ENCODE measurements around the gene PLAU. TPM values are rescaled to one million over a fixed set of nuclear protein-coding genes. Genes with fewer than 3 reads are reported as not detected.
"Not testable (repeated sequence)": the region's sequence is repeated elsewhere in the genome, so short reads cannot be mapped to it uniquely, and the experiment has no call there.

The PLAU gene
- total RNA-seq, 1 experiment from 2014 or later, result 1,582 TPM

DNA sequence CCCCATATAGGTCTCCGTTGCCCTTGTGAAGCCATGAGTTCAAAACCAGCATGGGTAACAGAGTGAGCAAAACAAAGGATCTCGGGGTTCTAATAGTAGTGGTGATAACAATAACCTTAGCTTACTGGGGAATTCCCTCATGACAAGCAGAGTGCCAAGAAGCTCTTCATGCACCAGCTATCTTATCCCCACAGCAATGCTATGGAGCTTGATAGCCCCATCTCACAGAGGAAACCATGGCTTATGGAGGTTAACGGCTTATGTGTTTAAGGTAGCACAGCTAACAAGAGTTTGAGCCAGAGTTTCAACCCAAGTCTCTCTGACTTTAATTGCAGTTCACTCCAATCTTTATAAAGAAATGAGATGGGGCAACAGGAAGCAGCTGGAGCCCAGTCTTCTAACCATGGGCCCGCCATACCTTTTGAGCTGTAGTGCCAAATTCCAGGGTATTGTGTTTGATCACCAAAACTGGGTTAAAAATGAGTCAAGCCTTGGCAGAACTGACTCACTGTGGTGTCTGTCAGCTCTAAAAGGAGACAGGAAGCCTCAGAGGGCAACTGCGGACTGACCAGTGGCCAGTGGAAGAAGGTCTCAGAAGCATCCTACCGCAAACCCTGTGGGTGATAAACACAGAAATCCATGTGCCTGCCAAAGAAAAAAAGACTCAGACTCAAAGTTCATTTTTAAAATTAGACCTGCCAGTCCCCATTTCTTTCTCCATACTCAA lies 16.5 kb upstream of the PLAU start:
- H3K4me3 ChIP-seq (ENCODE audit: low read length), result no peak overlapping the region
- no peaks in the 10 kb centered on the region for H3K9me3 ChIP-seq (ENCODE audit: low read length)
- H3K79me2 ChIP-seq (ENCODE audit: low read length), result no peaks in the 10 kb centered on the region
- intact Hi-C loops (cut with micrococcal nuclease), result loop anchor here (10.0 kb wide), 1 partner anchor 1030 kb away; no protein-coding TSS in a partner anchor
- peak overlapping the region; percentile 31 for H3K4me2 ChIP-seq (ENCODE audit: low read length)
- H3F3A ChIP-seq (ENCODE audit: low read length, unreplicated experiment), result peaks cover 34% of the 10 kb centered on the region
- no peaks in the 10 kb centered on the region for H3K36me3 ChIP-seq (ENCODE audit: low read depth, low read length)
- H4K20me1 ChIP-seq (ENCODE audit: low read length), result no peaks in the 10 kb centered on the region
- no peaks in the 10 kb centered on the region for H3K27me3 ChIP-seq (ENCODE audit: low read length)
- no peak overlapping the region for H2AFZ ChIP-seq (ENCODE audit: low read length)
- ChIA-PET POLR2A (ENCODE audit: unreplicated experiment) (interaction anchor here (0.5 to 1.5 kb wide), 6 partner anchors 13 to 162 kb away, joined by 3 to 12 read pairs (median 5); no protein-coding TSS in a partner anchor), CTCF (interaction anchor here (0.9 to 1.9 kb wide), 5 partner anchors 8 to 47 kb away, joined by 3 to 13 read pairs (median 4); no protein-coding TSS in a partner anchor)
- H3K27ac ChIP-seq (ENCODE audit: low read length), result peak overlapping the region; percentile 60
- peak; percentile 67 for ATAC-seq
- H3K9ac ChIP-seq (ENCODE audit: low read length), result peak overlapping the region; percentile 2
- TF ChIP-seq EZH2 (IDR thresholded peaks at IDR 0.05; ENCODE audit: low read length, unreplicated experiment) (no peak), EZH2phosphoT487 (IDR thresholded peaks at IDR 0.05; ENCODE audit: borderline replicate concordance, low read length) (no peak)
- TF ChIP-seq, protein P1, sequence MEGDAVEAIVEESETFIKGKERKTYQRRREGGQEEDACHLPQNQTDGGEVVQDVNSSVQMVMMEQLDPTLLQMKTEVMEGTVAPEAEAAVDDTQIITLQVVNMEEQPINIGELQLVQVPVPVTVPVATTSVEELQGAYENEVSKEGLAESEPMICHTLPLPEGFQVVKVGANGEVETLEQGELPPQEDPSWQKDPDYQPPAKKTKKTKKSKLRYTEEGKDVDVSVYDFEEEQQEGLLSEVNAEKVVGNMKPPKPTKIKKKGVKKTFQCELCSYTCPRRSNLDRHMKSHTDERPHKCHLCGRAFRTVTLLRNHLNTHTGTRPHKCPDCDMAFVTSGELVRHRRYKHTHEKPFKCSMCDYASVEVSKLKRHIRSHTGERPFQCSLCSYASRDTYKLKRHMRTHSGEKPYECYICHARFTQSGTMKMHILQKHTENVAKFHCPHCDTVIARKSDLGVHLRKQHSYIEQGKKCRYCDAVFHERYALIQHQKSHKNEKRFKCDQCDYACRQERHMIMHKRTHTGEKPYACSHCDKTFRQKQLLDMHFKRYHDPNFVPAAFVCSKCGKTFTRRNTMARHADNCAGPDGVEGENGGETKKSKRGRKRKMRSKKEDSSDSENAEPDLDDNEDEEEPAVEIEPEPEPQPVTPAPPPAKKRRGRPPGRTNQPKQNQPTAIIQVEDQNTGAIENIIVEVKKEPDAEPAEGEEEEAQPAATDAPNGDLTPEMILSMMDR (conservative IDR thresholded peaks at IDR 0.05; ENCODE audit: low read depth, low read length), result no peak
- H3K4me1 ChIP-seq (ENCODE audit: insufficient read depth, low read length), result peaks cover 76% of the 10 kb centered on the region
- H3K9me2 ChIP-seq (replicated peaks; ENCODE audit: low read length), result 0 out of 2 replicates have a peak, but pooled peaks cover 4% of the 10 kb centered on the region
- DNase-seq, result peak; percentile 100
- no TSS peak for BruUV-seq (replicated peaks)

DNA sequence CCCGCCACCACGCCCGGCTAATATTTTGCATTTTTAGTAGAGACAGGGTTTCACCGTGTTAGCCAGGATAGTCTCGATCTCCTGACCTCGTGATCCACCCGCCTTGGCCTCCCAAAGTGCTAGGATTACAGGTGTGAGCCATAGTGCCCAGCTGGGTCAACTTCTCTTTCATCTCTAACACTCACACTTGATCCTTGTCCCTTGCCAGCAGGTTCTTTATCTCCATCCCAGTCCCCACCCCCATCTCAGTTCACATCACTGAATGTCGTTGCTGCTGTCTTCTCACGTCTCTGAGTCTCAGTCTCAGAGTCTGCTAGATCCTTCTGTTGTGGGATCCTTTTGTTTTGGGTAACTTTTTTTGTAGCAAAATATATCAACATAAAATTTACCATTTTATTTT lies 15.6 kb upstream of the PLAU start:
- ATAC-seq; H3K9me3 ChIP-seq (ENCODE audit: low read length); H3K4me2 ChIP-seq (ENCODE audit: low read length); BruUV-seq (replicated peaks); H3K9me2 ChIP-seq (replicated peaks; ENCODE audit: low read length); POLR2A ChIA-PET (ENCODE audit: unreplicated experiment); H3K9ac ChIP-seq (ENCODE audit: low read length); H2AFZ ChIP-seq (ENCODE audit: low read length); H4K20me1 ChIP-seq (ENCODE audit: low read length); H3K36me3 ChIP-seq (ENCODE audit: low read depth, low read length); DNase-seq; H3K27me3 ChIP-seq (ENCODE audit: low read length); H3K4me3 ChIP-seq (ENCODE audit: low read length); H3K79me2 ChIP-seq (ENCODE audit: low read length): not testable (repeated sequence)
- Histone ChIP-seq H3K4me1 (ENCODE audit: insufficient read depth, low read length) (peaks cover 76% of the 10 kb centered on the region), H3K27ac (ENCODE audit: low read length) (peak overlapping the region; percentile 60), H3F3A (ENCODE audit: low read length, unreplicated experiment) (peaks cover 34% of the 10 kb centered on the region)
- CTCF ChIA-PET, result interaction anchor here (0.6 to 1.9 kb wide), 2 partner anchors 15 to 46 kb away, joined by 4 to 13 read pairs; partner anchors contain the start of gene PLAU
- intact Hi-C loops (cut with micrococcal nuclease), result loop anchor here (10.0 kb wide), 1 partner anchor 1029 kb away; no protein-coding TSS in a partner anchor

DNA sequence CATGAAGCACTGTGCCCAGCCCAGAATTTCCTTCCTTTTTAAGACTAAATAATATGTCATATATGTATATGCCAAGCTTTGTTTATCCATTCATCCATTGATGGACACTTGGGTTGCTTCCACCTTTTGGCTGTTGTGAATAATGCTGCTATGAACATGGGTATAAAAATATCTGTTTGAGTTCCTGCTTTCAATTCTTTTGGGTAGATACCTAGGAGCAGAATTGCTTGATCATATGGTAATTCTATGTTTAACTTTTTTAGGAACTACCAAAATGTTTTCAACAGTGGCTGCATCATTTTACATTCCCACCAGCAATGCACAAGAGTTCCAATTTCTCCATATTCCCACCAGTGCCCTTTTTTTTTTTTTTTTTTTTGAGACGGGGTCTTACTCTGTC lies 13.2 kb upstream of the PLAU start:
- Histone ChIP-seq H2AFZ (ENCODE audit: low read length) (no peak overlapping the region), H3K79me2 (ENCODE audit: low read length) (no peaks in the 10 kb centered on the region), H4K20me1 (ENCODE audit: low read length) (no peaks in the 10 kb centered on the region), H3K4me2 (ENCODE audit: low read length) (no peak overlapping the region), H3K9ac (ENCODE audit: low read length) (no peak overlapping the region), H3F3A (ENCODE audit: low read length, unreplicated experiment) (peaks cover 34% of the 10 kb centered on the region), H3K9me3 (ENCODE audit: low read length) (no peaks in the 10 kb centered on the region), H3K4me3 (ENCODE audit: low read length) (no peak overlapping the region), H3K27ac (ENCODE audit: low read length) (peak overlapping the region; percentile 78), H3K27me3 (ENCODE audit: low read length) (no peaks in the 10 kb centered on the region), H3K9me2 (replicated peaks; ENCODE audit: low read length) (0 out of 2 replicates have a peak, but pooled peaks cover 4% of the 10 kb centered on the region), H3K4me1 (ENCODE audit: insufficient read depth, low read length) (peaks cover 70% of the 10 kb centered on the region), H3K36me3 (ENCODE audit: low read depth, low read length) (no peaks in the 10 kb centered on the region)
- ChIA-PET POLR2A (ENCODE audit: unreplicated experiment) (interaction anchor here (0.6 kb wide), 1 partner anchor 199 kb away, joined by 4 read pairs; no protein-coding TSS in a partner anchor), CTCF (interaction anchor here (1.7 to 2.8 kb wide), 2 partner anchors 18 to 43 kb away, joined by 7 to 34 read pairs; no protein-coding TSS in a partner anchor)
- no peak for TF ChIP-seq EZH2 (IDR thresholded peaks at IDR 0.05; ENCODE audit: low read length, unreplicated experiment)
- TF ChIP-seq, protein P1 (conservative IDR thresholded peaks at IDR 0.05; ENCODE audit: low read depth, low read length), result no peak
- ATAC-seq (no peak), DNase-seq (peak; percentile 44)
- BruUV-seq (replicated peaks), result no TSS peak
- intact Hi-C loops (cut with micrococcal nuclease), result loop anchor here (10.0 kb wide), 1 partner anchor 1027 kb away; no protein-coding TSS in a partner anchor
